CD14-positive monocyte (primary cell): ENCODE results near the gene ADAMTS13. TPM values are rescaled to one million over a fixed set of nuclear protein-coding genes. Genes with fewer than 3 reads are reported as not detected.

Experiments
- DNase-seq, 3 donors: peaks; one replicate each; pipeline ENCODE4 v3.0.0-alpha.2; 2011 to 2022
- H2AFZ ChIP-seq: 2 replicates; pipeline ENCODE4 v1.6.0; 2012; ENCODE audit warnings: mild to moderate bottlenecking, low read depth, low read length, inconsistent platforms; ENCODE audit not compliant: insufficient read depth, poor library complexity, severe bottlenecking
- H3K27ac ChIP-seq, 2 donors: 1 replicate in 1 of 2; 2 replicates in 1 of 2; pipeline ENCODE4 v1.5.1; 2012 to 2013; ENCODE audit warnings: low read length in 2 of 2, control low read depth in 1 of 2, inconsistent platforms in 1 of 2, low read depth in 1 of 2, mild to moderate bottlenecking in 1 of 2
- H3K27me3 ChIP-seq, 2 donors: one replicate each; pipeline versions ENCODE4 v1.6.0 to v1.6.1; 2011 to 2013; ENCODE audit warnings: low read length in 2 of 2; ENCODE audit not compliant: control insufficient read depth in 2 of 2, insufficient read depth in 2 of 2
- H3K36me3 ChIP-seq, 2 donors: replicated peaks in 1 of 2; 1 replicate in 1 of 2; 2 replicates in 1 of 2; pipeline versions ENCODE4 v1.5.1 to v1.6.1; 2012 to 2013; ENCODE audit warnings: low read length in 2 of 2, control low read depth in 1 of 2, inconsistent platforms in 1 of 2, mild to moderate bottlenecking in 1 of 2; ENCODE audit not compliant: insufficient read depth in 2 of 2, control insufficient read depth in 1 of 2
- H3K4me1 ChIP-seq, 2 donors: 1 replicate in 1 of 2; 2 replicates in 1 of 2; pipeline versions ENCODE4 v1.5.1 to v1.6.1; 2012 to 2013; ENCODE audit warnings: low read length in 2 of 2, control low read depth in 1 of 2, inconsistent platforms in 1 of 2, mild to moderate bottlenecking in 1 of 2, moderate library complexity in 1 of 2; ENCODE audit not compliant: insufficient read depth in 2 of 2, control insufficient read depth in 1 of 2
- H3K4me2 ChIP-seq: replicated peaks from 2 replicates; pipeline ENCODE3; 2012; ENCODE audit warnings: low read length, moderate library complexity, mild to moderate bottlenecking; ENCODE audit not compliant: poor library complexity, severe bottlenecking; ENCODE audit errors: extremely low read depth
- H3K4me3 ChIP-seq, 3 experiments: fragments of 200-600 bp in 1 of 3; sonication (generic) in 1 of 3; replicated peaks in 1 of 3; 1 replicate in 2 of 3; 2 replicates in 1 of 3; pipeline ENCODE4 v1.5.1; 2011 to 2013; ENCODE audit warnings: low read length in 3 of 3, mild to moderate bottlenecking in 3 of 3, control low read depth in 2 of 3, low read depth in 2 of 3, inconsistent platforms in 1 of 3, moderate library complexity in 1 of 3
- H3K79me2 ChIP-seq: 2 replicates; pipeline ENCODE4 v1.6.0; 2012; ENCODE audit warnings: mild to moderate bottlenecking, control low read depth, inconsistent platforms, low read length, moderate library complexity; ENCODE audit not compliant: insufficient read depth
- H3K9ac ChIP-seq: 2 replicates; pipeline ENCODE4 v1.6.0; 2017; ENCODE audit warnings: low read length, mild to moderate bottlenecking; ENCODE audit not compliant: insufficient read depth, poor library complexity, severe bottlenecking
- H3K9me3 ChIP-seq, 2 donors: replicated peaks in 1 of 2; 1 replicate in 1 of 2; 2 replicates in 1 of 2; pipeline versions ENCODE4 v1.5.1 to v1.6.1; 2012 to 2013; ENCODE audit warnings: low read length in 2 of 2, control low read depth in 1 of 2; ENCODE audit not compliant: control insufficient read depth in 1 of 2, insufficient read depth in 1 of 2
- H4K20me1 ChIP-seq: 2 replicates; pipeline ENCODE4 v1.6.0; 2012; ENCODE audit warnings: mild to moderate bottlenecking, low read length, control low read depth, moderate library complexity; ENCODE audit not compliant: insufficient read depth
- H3K27ac Mint-ChIP-seq, 7 donors: one replicate each; pipeline ENCODE4 v1.8.0; 2020; ENCODE audit warnings: mild to moderate bottlenecking in 7 of 7, mixed read lengths in 7 of 7, moderate library complexity in 6 of 7, inconsistent platforms in 2 of 7
- H3K27me3 Mint-ChIP-seq, 3 donors: one replicate each; pipeline ENCODE4 v1.8.0; 2021 to 2022; ENCODE audit warnings: low read depth in 3 of 3, mild to moderate bottlenecking in 3 of 3, mixed read lengths in 3 of 3, moderate library complexity in 3 of 3, inconsistent platforms in 1 of 3
- H3K36me3 Mint-ChIP-seq, 2 donors: one replicate each; pipeline ENCODE4 v1.8.0; 2020; ENCODE audit warnings: mixed read lengths in 2 of 2, inconsistent platforms in 1 of 2, mild to moderate bottlenecking in 1 of 2
- H3K4me1 Mint-ChIP-seq: one replicate; pipeline ENCODE4 v1.8.0; 2020; ENCODE audit warnings: mild to moderate bottlenecking, mixed read lengths
- H3K4me3 Mint-ChIP-seq, 2 donors: one replicate each; pipeline ENCODE4 v1.8.0; 2020; ENCODE audit warnings: mild to moderate bottlenecking in 2 of 2, mixed read lengths in 2 of 2, moderate library complexity in 1 of 2
- H3K9me3 Mint-ChIP-seq, 7 donors: one replicate each; pipeline ENCODE4 v1.8.0; 2020 to 2022; ENCODE audit warnings: mixed read lengths in 7 of 7, mild to moderate bottlenecking in 6 of 7, moderate library complexity in 6 of 7, inconsistent platforms in 2 of 7
- CTCF ChIP-seq: fragments of 200-600 bp; IDR thresholded peaks from one replicate; pipeline ENCODE4 v1.8.0; 2022; ENCODE audit warnings: antibody characterized with exemption, mild to moderate bottlenecking
- WGBS: methylation state at CpG from one replicate; pipeline ENCODE4 v1.1.5; 2013; ENCODE audit warnings: missing lambda C conversion rate; ENCODE audit not compliant: insufficient coverage; 5-methylcytosine and 5-hydroxymethylcytosine counted together
- intact Hi-C, 2 donors: fragments of 100-400 bp; cut with micrococcal nuclease; formaldehyde crosslinking; loops; one replicate each; pipeline versions ENCODE4 v1.15.0 to v1.15.1; 2023
- polyA plus RNA-seq, 3 donors: library from polyadenylated mRNA; depleted of rRNA in 1 of 3; unstranded in 2 of 3; stranded (reverse) in 1 of 3; fragments of 300-500 nt in 2 of 3; fragments of >200 nt in 1 of 3; fragmentation: Illumina TruSeq in 2 of 3; gene quantifications; 1 replicate in 2 of 3; 2 replicates in 1 of 3; pipeline ENCODE4 v1.2.3, GENCODE V29; 2012 to 2021

ADAMTS13 gene
- polyA plus RNA-seq, 3 donors: 0.77 TPM; not detected in 2

- H3K27ac Mint-ChIP-seq: no peak overlapping the region
- intact Hi-C loops: loop anchor here in 1 of 2 donors (5.0 to 10.0 kb wide), 2 partner anchors 34 to 569 kb away; partner anchors contain the start of genes ADAMTS13 and BRD3OS
- peaks cover 10 to 21% (median 13%) of the 10 kb centered on the region in 3 donors for H3K27me3 Mint-ChIP-seq
- Histone ChIP-seq H4K20me1 (peaks cover 1% of the 10 kb centered on the region), H2AFZ (no peak overlapping the region), H3K36me3 (no peaks in the 10 kb centered on the region), H3K79me2 (no peaks in the 10 kb centered on the region), H3K4me3 (no peak overlapping the region), H3K27ac (no peak overlapping the region), H3K27me3 (peaks cover 0 to 8% of the 10 kb centered on the region in 2 donors), H3K9me3 (no peaks in the 10 kb centered on the region), H3K4me1 (peaks cover 16 to 21% of the 10 kb centered on the region in 2 donors), H3K9ac (no peak overlapping the region), H3K4me2 (no peak overlapping the region)
- 96% methylated on average over 9 of the region's 11 CpGs for WGBS
- peaks cover 16% of the 10 kb centered on the region for H3K4me1 Mint-ChIP-seq
- no peak overlapping the region for H3K4me3 Mint-ChIP-seq
- no peak for TF ChIP-seq CTCF
- H3K36me3 Mint-ChIP-seq: no peaks in the 10 kb centered on the region
- H3K9me3 Mint-ChIP-seq: peaks cover 0 to 1% (median 0%) of the 10 kb centered on the region in 7 donors
- DNase-seq: no peak
These were observed 33.8 kb downstream of the ADAMTS13 start for GRCh38 chr9:133455936-133456335.

- WGBS: 95% methylated on average over 9 of the region's 9 CpGs
- H3K4me1 Mint-ChIP-seq: peaks cover 19% of the 10 kb centered on the region
These were observed 34.2 kb downstream of the ADAMTS13 start for GRCh38 chr9:133456409-133456808.

More at GRCh38 chr9:133456409-133456808, 34.2 kb downstream of the ADAMTS13 start:
- Histone ChIP-seq H3K27me3 (peaks cover 0 to 9% of the 10 kb centered on the region in 2 donors), H3K36me3 (no peaks in the 10 kb centered on the region), H3K79me2 (no peaks in the 10 kb centered on the region), H3K4me3 (no peak overlapping the region), H4K20me1 (peaks cover 6% of the 10 kb centered on the region), H2AFZ (no peak overlapping the region), H3K9me3 (no peaks in the 10 kb centered on the region), H3K9ac (no peak overlapping the region), H3K4me1 (peaks cover 17 to 22% of the 10 kb centered on the region in 2 donors), H3K4me2 (no peak overlapping the region), H3K27ac (no peak overlapping the region)
- no peak overlapping the region for H3K4me3 Mint-ChIP-seq
- no peak overlapping the region for H3K27ac Mint-ChIP-seq
- H3K9me3 Mint-ChIP-seq: peaks cover 0 to 1% (median 0%) of the 10 kb centered on the region in 7 donors
- no peak for TF ChIP-seq CTCF
- no peaks in the 10 kb centered on the region for H3K36me3 Mint-ChIP-seq
- intact Hi-C loops: loop anchor here in 1 of 2 donors (5.0 to 10.0 kb wide), 2 partner anchors 34 to 568 kb away; partner anchors contain the start of genes ADAMTS13 and BRD3OS
- H3K27me3 Mint-ChIP-seq: peaks cover 10 to 26% (median 13%) of the 10 kb centered on the region in 3 donors
- DNase-seq: no peak
